CD4-positive, alpha-beta T cell treated with Interleukin-21 for 1 hour (primary cell): ENCODE data around the gene GBP6.
"Not testable (repeated sequence)": the region's sequence is repeated elsewhere in the genome, so short reads cannot be mapped to it uniquely, and the experiment has no call there.

Experiments
- DNase-seq: peaks from one replicate; pipeline ENCODE4 v3.0.0-alpha.2; 2020

GBP6 gene

DNA sequence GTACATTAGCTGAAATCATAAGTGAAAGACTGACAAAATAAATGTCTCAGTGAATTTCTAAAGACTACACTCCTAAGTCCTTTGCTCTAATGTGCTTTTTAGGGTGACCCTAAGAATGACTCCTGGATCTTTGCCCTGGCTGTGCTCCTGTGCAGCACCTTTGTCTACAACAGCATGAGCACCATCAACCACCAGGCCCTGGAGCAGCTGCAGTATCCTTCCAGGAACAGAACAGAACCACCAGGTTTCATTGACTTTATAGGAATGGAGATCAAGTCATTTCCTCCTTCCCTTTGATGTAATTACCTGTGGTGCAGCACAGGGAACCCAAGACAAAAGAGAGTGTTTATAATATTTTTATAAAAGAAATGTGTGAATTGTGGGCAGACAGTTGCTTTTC is 14.1 kb downstream of the GBP6 start:
- no peak for DNase-seq

DNA sequence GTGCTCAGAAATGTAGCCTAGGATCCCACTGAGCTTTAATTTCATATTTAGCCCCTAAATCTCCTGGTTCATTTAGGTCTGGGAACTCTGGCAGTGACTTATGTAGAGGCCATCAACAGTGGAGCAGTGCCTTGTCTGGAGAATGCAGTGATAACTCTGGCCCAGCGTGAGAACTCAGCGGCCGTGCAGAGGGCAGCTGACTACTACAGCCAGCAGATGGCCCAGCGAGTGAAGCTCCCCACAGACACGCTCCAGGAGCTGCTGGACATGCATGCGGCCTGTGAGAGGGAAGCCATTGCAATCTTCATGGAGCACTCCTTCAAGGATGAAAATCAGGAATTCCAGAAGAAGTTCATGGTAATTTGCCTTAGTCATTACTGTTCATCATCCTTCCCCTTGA is 17.8 kb downstream of the GBP6 start:
- DNase-seq: no peak

DNA sequence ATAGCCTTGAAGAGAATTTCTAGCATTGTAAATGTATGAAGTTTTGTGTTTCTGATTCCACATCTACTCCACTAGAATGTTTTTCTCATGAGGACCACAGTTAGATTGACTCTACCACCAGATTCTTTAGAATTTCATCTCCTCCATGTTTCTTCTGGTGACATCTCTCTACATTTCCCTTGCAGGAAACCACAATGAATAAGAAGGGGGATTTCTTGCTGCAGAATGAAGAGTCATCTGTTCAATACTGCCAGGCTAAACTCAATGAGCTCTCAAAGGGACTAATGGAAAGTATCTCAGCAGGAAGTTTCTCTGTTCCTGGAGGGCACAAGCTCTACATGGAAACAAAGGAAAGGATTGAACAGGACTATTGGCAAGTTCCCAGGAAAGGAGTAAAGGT is 18.6 kb downstream of the GBP6 start:
- DNase-seq: no peak

DNA sequence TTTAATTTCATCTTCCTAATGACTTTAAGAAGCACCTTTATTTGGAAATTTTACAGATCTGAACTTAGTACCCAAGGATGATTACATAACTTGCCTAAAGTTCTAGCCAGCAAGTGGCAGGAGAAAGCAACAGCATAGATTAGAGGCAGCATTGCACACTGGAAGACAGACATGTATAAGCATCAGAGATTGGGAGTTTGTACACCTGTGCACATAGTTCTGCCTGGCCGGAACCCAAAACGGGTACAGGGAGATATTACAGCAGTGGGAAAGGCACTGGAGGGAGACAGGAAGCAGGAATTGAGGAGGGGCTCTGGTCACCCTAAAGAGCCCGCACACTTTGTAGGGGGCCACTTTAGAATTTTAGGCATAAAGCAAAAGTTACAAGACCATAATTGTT is 19.3 kb downstream of the GBP6 start:
- DNase-seq: no peak

DNA sequence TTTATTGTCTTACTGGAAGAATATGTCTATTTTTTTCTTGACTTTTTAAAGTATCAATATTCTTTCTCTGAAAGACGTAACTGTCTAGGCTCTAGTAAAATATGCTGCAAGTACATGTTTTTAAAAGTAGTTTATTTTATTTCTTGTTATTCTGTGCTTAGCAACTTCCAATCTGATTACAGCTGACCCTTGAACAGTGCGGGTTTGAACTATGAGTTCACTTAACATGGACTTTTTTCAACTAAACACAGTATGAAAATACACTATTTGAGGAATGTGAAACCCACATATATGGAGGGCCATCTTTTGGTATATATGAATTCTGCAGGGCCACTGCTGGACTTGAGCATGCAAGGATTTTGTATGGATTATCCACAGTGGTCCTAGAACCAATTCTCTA is 26.8 kb downstream of the GBP6 start:
- no peak for DNase-seq

DNA sequence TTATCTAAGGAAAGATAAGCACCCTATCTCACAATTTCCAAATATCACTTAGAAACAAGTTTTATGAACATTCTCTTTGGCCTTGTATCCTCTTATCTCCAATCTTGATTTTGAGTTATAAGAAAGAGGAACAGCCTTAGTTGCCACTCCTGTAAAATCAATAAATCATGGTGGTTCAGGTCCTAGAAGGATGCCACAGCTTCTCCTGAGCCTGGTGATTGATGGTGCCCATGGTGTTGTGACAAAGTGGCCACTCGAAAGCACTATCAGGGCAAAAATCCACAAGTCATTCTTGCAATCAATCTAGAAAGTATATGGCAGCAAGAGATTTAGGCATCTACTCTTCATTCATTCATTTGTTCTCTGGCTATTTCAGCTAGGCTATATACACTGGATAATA is 27.8 kb downstream of the GBP6 start:
- no peak for DNase-seq

DNA sequence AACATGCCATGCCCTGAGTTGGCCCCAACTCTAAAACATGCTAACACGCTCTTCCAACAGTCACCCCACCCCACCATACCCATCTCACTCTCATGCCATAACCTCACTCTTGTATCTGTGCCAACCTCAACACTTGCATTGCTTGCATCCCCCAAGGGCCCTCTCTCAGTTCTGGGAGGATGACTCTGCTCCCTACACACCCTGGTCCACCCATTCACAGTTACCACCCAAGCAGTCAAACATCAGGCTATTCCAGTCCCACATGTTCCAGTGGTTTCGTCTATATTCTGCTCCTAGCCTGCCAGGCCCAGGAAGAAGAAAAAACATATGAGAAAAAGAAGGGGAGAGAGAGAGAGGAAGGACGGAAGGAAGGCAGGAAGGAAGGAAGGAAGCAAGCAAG is 31.0 kb downstream of the GBP6 start:
- no peak for DNase-seq

DNA sequence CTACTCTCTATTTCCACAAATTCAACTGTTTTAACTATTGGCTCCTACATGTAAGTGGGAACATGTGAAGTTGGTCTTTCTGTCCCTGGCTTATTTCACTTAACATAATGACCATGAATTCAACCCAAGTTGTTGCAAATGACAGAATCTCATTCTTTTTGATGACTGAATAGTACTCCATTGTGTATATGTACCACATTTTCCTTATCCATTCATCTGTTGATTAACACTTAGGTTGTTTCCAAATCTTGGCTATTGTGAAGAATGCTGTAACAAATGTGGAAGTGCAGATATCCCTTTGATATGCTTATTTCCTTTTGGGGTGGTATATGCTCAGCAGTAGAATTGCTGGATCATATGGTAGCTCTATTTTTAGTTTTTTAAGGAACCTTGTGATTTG is 33.0 kb downstream of the GBP6 start:
- no peak for DNase-seq

DNA sequence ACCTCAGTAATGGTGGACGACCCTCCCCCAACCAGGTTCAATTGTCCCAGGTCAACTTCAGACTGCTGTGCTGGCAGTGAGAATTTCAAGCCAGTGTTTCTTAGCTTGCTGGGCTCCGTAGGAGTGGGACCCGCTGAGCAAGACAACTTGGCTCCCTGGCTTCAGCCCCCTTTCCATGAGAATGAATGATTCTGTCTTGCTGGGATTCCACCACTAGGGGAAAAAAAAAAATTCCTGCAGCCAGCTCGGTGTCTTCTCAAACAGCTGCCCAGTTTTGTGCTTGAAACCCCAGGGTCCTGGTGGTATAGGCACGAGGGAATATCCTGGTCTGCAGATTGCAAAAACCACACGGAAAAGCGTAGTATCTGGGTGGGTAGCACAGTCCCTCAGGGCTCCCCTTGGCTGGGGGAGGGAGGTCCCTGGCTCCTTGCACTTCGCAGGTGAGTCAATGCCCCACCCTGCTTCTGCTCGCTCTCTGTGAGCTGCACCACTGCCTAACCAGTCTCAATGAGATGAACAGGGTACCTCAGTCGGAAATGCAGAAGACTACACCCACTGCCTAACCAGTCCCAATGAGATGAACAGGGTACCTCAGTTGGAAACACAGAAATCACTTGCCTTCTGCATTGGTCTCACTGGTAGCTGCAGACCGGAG is 41.5 kb downstream of the GBP6 start:
- no peak for DNase-seq

DNA sequence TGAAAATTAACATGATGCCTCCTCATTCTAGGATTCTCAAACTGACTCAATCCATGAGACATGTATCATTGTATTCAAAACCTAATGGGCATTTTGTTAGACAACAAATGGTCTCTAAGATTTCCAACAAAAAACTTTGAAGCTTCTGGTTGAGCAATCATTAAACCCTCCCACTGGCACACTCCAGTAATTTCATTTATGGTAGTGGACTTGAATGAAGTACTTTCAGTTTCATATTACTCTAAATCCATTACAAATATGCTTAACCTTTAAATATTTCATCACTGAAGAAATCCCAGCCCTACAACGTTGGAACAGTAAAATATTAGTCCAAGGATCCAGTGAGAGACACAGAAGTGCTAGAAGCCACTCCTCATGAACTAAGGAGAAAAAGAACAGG is 43.5 kb downstream of the GBP6 start:
- DNase-seq: peak; percentile 21

DNA sequence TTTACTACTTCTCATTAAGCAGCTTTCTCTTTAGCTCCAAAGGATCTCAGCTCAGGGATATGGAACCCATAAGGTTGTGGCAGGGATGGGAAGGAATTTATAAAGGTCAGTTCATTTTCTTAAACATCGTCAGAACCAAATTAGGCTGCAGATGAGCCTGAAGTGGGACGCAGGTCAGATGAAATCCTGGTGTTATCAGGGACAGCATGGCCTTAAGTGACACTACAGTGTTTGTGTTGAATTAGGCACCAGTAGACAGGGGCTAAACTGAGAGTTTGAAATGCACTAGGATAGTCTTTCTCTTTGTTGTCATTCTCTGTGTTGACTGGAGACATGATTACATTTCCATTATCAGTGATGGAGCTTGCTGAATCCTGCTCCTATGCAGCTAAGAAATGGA is 43.9 kb downstream of the GBP6 start:
- DNase-seq: peak; percentile 1

DNA sequence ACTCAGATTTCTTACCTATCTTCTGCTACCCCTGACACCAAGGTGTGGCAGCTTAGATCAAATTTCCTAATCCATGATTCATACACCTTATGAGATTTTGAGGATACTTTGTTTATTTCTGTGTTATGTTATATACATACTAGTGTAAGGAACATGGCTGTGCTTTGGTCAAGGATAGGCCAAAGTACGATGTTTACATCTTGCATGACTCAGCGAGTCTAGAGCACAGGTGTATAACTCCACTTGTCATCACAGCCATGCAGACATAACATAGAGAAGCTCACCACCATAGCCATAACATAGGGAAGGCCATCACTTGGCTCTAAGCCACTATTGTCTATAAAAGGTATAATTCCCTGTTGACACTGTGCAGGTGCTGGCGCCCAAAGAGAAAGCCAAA is 61.2 kb downstream of the GBP6 start:
- no peak for DNase-seq

DNA sequence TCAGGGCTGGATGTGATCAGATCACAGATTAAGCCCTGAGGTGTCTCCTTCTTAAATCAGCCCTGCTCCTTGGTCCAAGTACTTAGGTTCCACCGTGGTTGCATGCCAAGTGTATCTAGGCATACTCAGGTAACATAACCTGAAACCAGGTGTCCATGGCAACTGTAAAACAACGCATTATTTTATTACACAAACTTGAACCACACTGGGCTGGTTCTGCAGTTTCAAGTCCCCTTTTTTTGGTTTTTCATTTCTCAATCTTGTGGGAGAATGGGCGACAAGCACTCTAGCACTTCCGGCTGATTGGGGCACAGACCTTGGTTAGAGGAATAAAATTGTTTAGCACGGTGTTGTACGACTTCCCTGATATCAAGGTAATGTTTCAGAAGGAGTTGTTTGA is 65.2 kb downstream of the GBP6 start:
- peak; percentile 13 for DNase-seq

DNA sequence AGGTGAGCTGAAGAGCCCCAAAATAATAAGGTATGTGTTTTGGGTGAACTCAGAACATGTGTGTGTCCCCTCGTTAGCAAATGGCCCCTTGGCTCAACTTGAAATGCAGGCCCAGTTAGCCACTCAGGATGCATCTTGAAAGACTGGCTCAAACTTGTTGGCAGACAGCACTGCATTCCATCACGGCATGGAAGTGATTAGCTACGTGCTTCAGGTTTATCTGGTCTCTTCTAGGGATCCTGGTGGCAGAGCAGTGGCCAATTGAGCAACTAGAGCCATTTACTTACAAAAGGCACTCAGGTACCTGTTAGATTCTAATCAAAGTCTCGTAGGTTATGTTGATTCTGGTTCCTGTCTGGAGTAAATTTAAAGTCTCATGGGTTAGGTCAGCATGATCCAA is 65.8 kb downstream of the GBP6 start:
- not testable (repeated sequence) for DNase-seq

DNA sequence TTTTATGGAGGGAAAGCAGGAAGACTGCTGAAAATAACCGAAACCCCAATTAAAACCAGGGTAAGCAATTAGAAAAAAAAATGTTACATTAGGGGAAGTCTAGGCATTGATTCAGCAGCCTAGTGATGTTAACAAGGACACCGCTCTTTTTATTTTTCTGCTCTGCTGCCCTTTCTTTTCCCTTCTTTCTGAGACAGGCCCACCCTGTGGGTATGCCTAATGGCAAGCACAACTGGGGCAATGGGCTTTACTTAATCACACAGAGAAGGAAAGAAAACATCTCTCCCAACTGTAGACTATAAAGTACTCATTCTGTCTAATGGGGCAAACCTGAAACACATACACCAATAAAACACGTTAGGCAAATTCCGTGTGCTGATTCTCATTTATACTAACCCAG is 69.6 kb downstream of the GBP6 start:
- no peak for DNase-seq

DNA sequence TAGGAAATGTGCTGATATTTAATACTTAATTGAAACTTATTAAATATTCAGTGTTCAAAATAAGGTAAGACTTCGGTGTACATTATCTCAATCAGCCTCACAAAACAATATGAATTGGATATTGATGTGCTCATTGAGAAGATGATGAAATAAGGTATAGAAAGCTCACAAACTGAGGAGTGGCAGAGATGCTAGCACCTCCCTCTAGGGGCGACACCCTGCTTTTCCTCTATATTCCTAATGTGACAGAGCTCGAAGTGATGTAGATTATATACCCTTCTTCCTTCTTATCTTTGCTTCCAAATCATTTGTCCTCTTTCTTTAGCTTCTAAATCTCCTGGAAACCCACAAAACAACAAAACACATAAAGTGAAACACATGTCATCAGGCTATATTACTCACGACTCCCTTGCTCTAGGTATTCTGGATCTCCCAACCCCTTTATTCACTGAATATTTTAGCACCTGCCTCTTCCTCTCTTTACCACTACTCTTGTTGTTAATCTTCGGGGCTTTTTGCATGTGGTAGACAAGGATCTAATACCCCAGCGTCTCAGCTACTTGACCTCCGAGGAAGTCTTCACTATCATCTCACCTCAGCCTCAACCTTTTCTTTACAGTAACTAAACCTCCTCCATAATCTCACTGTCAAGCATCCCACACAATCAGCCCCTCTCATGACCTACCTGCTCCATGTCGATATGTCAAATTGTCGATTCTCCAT is 70.4 kb downstream of the GBP6 start:
- not testable (repeated sequence) for DNase-seq
